ENCODE results near the gene CLDN5.

The CLDN5 gene

DNA sequence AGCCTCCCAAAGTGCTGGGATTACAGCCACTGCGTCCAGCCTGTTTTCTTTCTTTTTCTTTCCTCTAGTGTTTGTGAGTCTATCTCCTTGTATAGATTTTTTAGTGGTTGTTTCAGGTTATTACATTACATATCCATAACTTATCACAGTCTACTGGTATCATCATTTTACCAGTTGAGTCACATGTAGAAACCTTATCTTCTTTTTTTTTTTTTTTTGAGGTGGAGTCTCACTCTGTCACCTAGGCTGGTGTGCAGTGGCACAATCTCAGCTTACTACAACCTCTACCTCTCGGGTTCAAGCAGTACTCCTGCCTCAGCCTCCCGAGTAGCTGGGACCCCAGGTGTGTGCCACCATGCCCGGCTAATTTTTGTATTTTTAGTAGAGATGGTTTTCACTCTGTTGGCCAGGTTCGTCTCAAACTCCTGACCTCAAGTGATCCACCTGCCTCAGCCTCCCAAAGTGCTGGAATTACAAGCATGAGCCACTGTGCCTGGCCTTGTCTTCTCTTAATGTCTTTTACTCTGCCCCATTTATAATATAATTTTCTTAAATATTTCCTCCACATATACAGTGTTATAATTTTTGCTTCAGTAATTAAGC lies 33.5 kb downstream of the CLDN5 start:
- H3K27me3 Mint-ChIP-seq: no peaks in the 10 kb centered on the region
- no peak overlapping the region for H3K27ac Mint-ChIP-seq
- H3K9me3 Mint-ChIP-seq: no peaks in the 10 kb centered on the region
- H3K4me3 Mint-ChIP-seq: no peak overlapping the region
- peaks cover 6% of the 10 kb centered on the region for H3K4me1 Mint-ChIP-seq
- no peaks in the 10 kb centered on the region for H3K36me3 Mint-ChIP-seq

DNA sequence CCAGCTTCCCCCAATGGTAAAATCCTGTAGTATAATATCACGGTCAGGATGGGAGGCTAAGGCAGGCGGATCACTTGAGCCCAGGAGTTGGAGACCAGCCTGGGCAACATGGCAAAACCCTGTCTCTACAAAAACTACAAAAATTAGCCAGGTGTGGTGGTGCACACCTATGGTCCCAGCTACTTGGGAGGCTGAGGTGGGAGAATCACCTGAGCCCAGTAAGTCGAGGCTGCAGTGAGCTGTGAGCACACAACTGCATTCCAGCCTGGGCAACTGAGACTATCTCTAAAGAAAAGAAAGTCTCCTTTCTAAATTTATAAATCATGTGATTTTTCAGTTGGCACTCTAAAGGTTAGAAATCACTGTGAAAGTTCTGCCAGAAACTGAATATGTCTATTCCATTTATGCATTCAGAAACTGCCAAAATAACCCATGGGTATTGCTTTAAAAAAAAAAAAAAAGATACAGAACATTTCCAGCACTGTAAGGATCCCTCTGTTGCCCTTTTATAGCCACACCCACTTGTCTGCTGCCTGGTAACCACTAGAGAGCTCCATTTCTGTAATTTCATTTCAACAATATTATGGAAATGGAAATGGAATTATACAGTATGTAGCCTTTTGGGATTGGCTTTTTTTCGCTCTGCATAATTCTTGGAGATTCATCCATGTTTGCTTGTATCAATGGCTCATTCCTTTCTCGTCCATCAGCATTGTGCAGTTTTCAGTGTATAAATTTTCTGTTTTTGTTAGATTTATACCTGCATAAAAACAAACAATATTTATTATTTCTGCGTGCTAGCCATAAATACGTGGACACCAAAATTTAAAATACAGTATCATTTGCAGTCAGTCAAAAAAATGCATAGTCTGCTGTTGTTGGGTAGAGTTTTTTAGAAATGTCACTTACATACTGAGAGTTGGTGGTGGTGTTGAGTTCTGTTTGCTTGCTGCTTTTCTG lies 35.0 kb downstream of the CLDN5 start:
- Mint-ChIP-seq H3K4me3 (no peak overlapping the region), H3K36me3 (peaks cover 2% of the 10 kb centered on the region), H3K27ac (no peak overlapping the region), H3K9me3 (no peaks in the 10 kb centered on the region), H3K4me1 (no peaks in the 10 kb centered on the region), H3K27me3 (no peaks in the 10 kb centered on the region)

DNA sequence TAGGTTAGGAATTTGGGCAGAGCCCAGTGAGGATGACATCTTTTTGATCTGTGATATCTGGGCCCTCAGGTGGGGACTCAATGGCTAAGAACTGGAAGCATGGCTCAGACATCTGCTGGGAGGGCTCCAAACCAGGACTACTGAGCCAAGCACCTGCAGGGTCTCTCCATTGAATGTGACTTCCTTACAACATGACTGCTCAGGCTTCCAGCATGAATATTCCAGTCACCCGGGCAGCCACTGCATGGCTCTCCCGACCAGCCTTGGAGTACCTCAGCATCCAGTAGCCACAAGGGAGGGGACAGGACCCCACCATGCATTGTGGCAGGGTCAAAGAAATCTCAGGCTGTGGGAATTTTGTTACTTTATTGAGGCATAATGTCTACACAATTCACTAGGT lies 35.9 kb downstream of the CLDN5 start:
- Mint-ChIP-seq H3K27ac (no peak overlapping the region), H3K36me3 (peaks cover 5% of the 10 kb centered on the region)

GRCh38 chr22:19483481-19484244 lies 40.5 kb downstream of the CLDN5 start:
- H3K9me3 Mint-ChIP-seq: no peaks in the 10 kb centered on the region
- peak overlapping the region; percentile 65 for H3K27ac Mint-ChIP-seq
- no peak overlapping the region for H3K4me3 Mint-ChIP-seq
- H3K27me3 Mint-ChIP-seq: no peaks in the 10 kb centered on the region
- peaks cover 8% of the 10 kb centered on the region for H3K4me1 Mint-ChIP-seq
- H3K36me3 Mint-ChIP-seq: peaks cover 5% of the 10 kb centered on the region

More for the DNA sequence above, 35.9 kb downstream of the CLDN5 start:
- Mint-ChIP-seq H3K27me3 (no peaks in the 10 kb centered on the region), H3K4me3 (no peak overlapping the region), H3K4me1 (no peaks in the 10 kb centered on the region), H3K9me3 (no peaks in the 10 kb centered on the region)

GRCh38 chr22:19482297-19482696 lies 41.9 kb downstream of the CLDN5 start:
- Mint-ChIP-seq H3K9me3 (no peaks in the 10 kb centered on the region), H3K4me1 (peaks cover 17% of the 10 kb centered on the region), H3K36me3 (peaks cover 5% of the 10 kb centered on the region), H3K27ac (no peak overlapping the region), H3K4me3 (no peak overlapping the region), H3K27me3 (no peaks in the 10 kb centered on the region)

DNA sequence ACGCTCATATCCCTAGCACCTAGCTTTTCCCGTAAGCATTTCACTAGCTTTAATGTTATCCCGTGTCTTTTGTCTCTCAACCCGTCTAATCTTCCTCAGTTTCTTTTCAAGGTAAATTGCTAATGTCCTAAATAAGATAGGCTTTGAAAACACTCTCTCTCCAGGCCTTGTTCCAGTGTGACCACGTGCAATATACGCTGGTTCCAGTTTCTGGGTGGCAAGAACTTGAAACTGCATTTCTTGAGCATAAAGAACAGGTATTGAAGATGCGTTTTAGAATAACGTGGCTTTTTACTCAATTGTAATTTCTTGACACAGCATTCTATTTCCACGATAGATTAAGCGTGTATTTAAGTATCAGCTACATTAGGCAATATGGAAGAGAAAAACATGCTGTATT lies 43.4 kb downstream of the CLDN5 start:
- H3K36me3 Mint-ChIP-seq: peaks cover 5% of the 10 kb centered on the region
- H3K27me3 Mint-ChIP-seq: no peaks in the 10 kb centered on the region
- H3K9me3 Mint-ChIP-seq: no peaks in the 10 kb centered on the region
- no peak overlapping the region for H3K27ac Mint-ChIP-seq
- peaks cover 28% of the 10 kb centered on the region for H3K4me1 Mint-ChIP-seq
- peak overlapping the region; percentile 98 for H3K4me3 Mint-ChIP-seq

- Mint-ChIP-seq H3K27ac (peak overlapping the region; percentile 100), H3K9me3 (no peaks in the 10 kb centered on the region), H3K27me3 (no peaks in the 10 kb centered on the region), H3K4me1 (peaks cover 34% of the 10 kb centered on the region), H3K4me3 (peak overlapping the region; percentile 98), H3K36me3 (peaks cover 5% of the 10 kb centered on the region)
These were observed 44.0 kb downstream of the CLDN5 start for GRCh38 chr22:19480173-19480568.

GRCh38 chr22:19479355-19480172 lies 44.6 kb downstream of the CLDN5 start, which contains the start of gene CDC45:
CDC45 (plus strand) TSS chr22:19479920; CDS start chr22:19479969, 49 bp downstream.
- Mint-ChIP-seq H3K9me3 (no peaks in the 10 kb centered on the region), H3K36me3 (peaks cover 3% of the 10 kb centered on the region), H3K4me3 (peak within 1 kb of the TSS; percentile 98), H3K4me1 (peaks cover 35% of the 10 kb centered on the region), H3K27me3 (no peaks in the 10 kb centered on the region), H3K27ac (peak within 1 kb of the TSS; percentile 100)

- Mint-ChIP-seq H3K27me3 (no peaks in the 10 kb centered on the region), H3K36me3 (peaks cover 4% of the 10 kb centered on the region), H3K9me3 (no peaks in the 10 kb centered on the region), H3K4me1 (peaks cover 35% of the 10 kb centered on the region), H3K4me3 (peak within 1 kb of the TSS; percentile 98), H3K27ac (peak within 1 kb of the TSS; percentile 100)
These were observed 45.3 kb downstream of the CLDN5 start, which contains the start of gene UFD1 for GRCh38 chr22:19478901-19479354. UFD1 (minus strand) TSS chr22:19479193; CDS start chr22:19479085, 108 bp downstream.

DNA sequence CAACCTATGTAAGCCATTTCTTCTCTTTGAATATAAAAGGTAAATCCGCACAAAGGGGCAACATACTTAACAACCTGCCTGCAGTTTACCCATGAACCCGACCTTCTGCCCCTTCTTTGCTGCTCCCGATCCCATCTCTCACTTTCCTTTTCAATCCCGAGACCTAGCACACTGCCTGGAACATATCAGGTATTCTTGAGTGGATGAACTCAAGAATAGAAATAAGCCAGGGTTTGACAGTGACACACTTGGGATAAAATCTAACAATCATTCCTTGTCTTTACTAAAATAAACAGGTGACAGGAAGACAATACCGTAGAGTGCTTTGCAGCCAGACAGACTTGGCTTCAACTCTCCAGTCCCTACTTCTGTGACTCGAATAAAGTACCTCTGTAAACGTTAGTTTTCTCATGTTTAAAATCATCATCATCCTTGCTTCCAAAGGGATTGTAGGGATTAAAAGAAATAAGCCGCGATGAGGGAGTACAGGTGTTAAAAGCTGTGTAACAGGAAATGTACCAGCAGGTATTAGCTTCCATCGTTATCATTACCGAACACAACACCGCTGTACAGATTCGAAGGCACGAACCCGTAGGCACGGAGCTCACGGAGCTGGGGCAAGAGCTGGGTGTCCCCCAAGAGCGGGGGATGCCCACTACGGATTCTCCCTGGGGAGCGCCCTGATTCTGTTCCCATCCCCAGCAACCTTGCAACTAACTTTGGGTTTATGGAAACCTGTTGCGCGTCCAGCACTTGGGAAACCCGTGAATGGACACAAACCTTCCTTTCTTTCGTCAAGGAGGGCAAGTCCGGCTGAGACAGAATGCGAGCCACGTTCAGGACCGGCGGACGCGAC lies 45.9 kb downstream of the CLDN5 start:
- H3K4me3 Mint-ChIP-seq: peak overlapping the region; percentile 97
- H3K27me3 Mint-ChIP-seq: no peaks in the 10 kb centered on the region
- no peaks in the 10 kb centered on the region for H3K9me3 Mint-ChIP-seq
- H3K4me1 Mint-ChIP-seq: peaks cover 35% of the 10 kb centered on the region
- peak overlapping the region; percentile 73 for H3K27ac Mint-ChIP-seq
- H3K36me3 Mint-ChIP-seq: peaks cover 3% of the 10 kb centered on the region

DNA sequence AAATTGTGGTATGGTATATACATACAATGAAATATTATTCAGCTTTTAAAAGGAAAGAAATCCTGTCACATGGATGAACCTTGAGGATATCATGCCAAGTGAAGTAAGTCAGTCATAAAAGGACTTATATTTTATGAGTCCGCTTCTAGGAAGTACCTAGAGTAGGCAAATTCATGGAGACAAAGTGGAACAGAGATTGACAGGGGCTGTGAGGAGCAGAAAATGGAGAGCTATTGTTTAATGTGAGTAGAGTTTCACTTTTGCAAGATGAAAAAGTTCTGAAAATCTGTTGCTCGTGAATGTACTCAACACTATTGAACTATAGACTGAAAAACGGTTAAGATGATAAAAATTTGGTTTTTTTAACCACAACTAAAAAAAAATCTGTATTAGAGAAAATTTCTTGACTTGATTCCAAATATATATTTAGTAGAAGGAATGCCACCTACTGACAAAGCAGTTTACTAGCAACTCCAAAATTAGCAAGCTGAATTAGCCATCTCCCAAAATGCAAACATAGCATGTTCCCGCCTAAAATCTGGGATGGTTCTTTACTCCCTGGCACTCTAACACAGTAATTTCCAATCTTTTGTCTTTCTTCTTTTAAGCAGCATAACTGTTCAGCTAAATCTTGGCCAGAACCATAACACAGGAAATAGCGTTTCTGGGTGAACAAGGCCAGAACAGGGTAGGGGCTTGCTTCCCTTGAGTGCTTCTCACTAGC lies 46.7 kb downstream of the CLDN5 start:
- Mint-ChIP-seq H3K27me3 (no peaks in the 10 kb centered on the region), H3K9me3 (no peaks in the 10 kb centered on the region), H3K4me3 (peak overlapping the region; percentile 97), H3K4me1 (peaks cover 35% of the 10 kb centered on the region), H3K36me3 (peaks cover 3% of the 10 kb centered on the region), H3K27ac (peak overlapping the region; percentile 73)

- Mint-ChIP-seq H3K9me3 (no peaks in the 10 kb centered on the region), H3K4me1 (peaks cover 35% of the 10 kb centered on the region), H3K4me3 (peak overlapping the region; percentile 57), H3K27ac (peak overlapping the region; percentile 10), H3K27me3 (no peaks in the 10 kb centered on the region), H3K36me3 (peaks cover 6% of the 10 kb centered on the region)
These were observed 48.2 kb downstream of the CLDN5 start for GRCh38 chr22:19476023-19476422.

GRCh38 chr22:19473578-19473977 lies 50.6 kb downstream of the CLDN5 start:
- Mint-ChIP-seq H3K4me1 (peaks cover 27% of the 10 kb centered on the region), H3K4me3 (no peak overlapping the region), H3K9me3 (no peaks in the 10 kb centered on the region), H3K27ac (no peak overlapping the region), H3K36me3 (peaks cover 8% of the 10 kb centered on the region), H3K27me3 (no peaks in the 10 kb centered on the region)
